Measurements from ENCODE around the gene TRMT61A. TPM values are rescaled to one million over a fixed set of nuclear protein-coding genes. Genes with fewer than 3 reads are reported as not detected.

The TRMT61A gene
- total RNA-seq, 1 donor from 2014 or later = 6.1 TPM

DNA sequence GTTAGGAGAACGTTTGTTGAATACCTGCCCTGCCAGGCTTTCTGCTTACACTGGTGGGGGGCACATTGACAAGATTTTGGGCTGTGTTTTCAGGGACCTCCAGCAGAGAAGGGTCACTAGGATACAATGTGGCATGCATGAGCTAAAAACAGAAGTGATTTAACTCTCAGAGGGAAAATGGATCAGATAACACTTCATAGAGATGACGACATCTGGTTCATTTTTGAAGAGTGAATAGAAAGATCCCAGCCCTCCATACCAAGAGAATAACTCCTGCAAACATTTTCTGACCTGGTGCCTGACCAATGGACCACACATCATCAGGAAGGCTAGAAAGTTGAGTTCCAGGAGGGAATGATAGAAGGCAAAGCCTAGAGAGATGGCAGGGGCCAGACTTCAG lies 40.0 kb upstream of the TRMT61A start:
- H3K4me1 Mint-ChIP-seq (ENCODE audit: unreplicated experiment) = peaks cover 22% of the 10 kb centered on the region
- H3K27ac Mint-ChIP-seq (ENCODE audit: unreplicated experiment) = no peak overlapping the region
- no peaks in the 10 kb centered on the region for H3K9me3 Mint-ChIP-seq (ENCODE audit: unreplicated experiment)
- no peak for DNase-seq (ENCODE audit: low spot score)
- TF ChIP-seq, protein P1, sequence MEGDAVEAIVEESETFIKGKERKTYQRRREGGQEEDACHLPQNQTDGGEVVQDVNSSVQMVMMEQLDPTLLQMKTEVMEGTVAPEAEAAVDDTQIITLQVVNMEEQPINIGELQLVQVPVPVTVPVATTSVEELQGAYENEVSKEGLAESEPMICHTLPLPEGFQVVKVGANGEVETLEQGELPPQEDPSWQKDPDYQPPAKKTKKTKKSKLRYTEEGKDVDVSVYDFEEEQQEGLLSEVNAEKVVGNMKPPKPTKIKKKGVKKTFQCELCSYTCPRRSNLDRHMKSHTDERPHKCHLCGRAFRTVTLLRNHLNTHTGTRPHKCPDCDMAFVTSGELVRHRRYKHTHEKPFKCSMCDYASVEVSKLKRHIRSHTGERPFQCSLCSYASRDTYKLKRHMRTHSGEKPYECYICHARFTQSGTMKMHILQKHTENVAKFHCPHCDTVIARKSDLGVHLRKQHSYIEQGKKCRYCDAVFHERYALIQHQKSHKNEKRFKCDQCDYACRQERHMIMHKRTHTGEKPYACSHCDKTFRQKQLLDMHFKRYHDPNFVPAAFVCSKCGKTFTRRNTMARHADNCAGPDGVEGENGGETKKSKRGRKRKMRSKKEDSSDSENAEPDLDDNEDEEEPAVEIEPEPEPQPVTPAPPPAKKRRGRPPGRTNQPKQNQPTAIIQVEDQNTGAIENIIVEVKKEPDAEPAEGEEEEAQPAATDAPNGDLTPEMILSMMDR (IDR thresholded peaks at IDR 0.05; ENCODE audit: unreplicated experiment) = no peak
- peaks cover 18% of the 10 kb centered on the region for H3K36me3 Mint-ChIP-seq (ENCODE audit: low read depth, unreplicated experiment)
- peak overlapping the region; percentile 54 for H3K4me3 Mint-ChIP-seq (ENCODE audit: unreplicated experiment)
- no peaks in the 10 kb centered on the region for H3K27me3 Mint-ChIP-seq (ENCODE audit: unreplicated experiment)

DNA sequence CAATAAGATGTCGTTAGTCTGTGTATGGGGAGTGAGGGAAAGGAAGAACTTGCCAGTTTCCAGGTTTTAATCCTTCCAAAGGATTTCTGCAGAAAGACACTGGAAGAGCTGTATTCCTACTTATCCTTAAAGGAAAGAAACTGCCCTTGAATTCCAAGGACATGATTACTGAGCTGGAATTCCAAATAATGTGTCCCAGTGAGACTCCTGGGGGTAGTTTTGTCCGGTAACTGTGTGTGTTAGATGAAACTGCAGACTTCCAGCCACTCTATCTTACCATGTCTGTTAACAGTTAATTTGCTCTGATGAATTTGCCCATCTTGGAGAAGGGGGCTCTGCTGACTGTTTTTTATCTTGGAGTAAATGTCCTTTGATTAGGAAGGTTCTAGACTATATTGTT lies 39.4 kb upstream of the TRMT61A start:
- no peak for DNase-seq (ENCODE audit: low spot score)
- Mint-ChIP-seq H3K36me3 (ENCODE audit: low read depth, unreplicated experiment) (peaks cover 18% of the 10 kb centered on the region), H3K4me1 (ENCODE audit: unreplicated experiment) (peaks cover 22% of the 10 kb centered on the region), H3K27me3 (ENCODE audit: unreplicated experiment) (no peaks in the 10 kb centered on the region), H3K4me3 (ENCODE audit: unreplicated experiment) (no peak overlapping the region), H3K9me3 (ENCODE audit: unreplicated experiment) (no peaks in the 10 kb centered on the region), H3K27ac (ENCODE audit: unreplicated experiment) (peak overlapping the region; percentile 62)
- TF ChIP-seq, protein P1 (IDR thresholded peaks at IDR 0.05; ENCODE audit: unreplicated experiment) = no peak

DNA sequence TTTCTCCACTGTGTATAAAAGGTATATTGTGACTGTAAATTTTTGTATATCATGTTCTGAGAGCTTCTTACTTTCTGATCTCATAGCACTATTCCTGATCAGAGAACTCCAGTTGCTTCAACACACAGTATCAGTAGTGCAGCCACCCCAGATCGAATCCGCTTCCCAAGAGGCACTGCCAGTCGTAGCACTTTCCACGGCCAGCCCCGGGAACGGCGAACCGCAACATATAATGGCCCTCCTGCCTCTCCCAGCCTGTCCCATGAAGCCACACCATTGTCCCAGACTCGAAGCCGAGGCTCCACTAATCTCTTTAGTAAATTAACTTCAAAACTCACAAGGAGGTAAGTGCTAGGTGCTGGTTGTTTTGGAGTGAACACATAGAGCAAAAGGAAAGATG lies 37.3 kb upstream of the TRMT61A start:
- no peak overlapping the region for H3K4me3 Mint-ChIP-seq (ENCODE audit: unreplicated experiment)
- H3K9me3 Mint-ChIP-seq (ENCODE audit: unreplicated experiment) = no peaks in the 10 kb centered on the region
- H3K36me3 Mint-ChIP-seq (ENCODE audit: low read depth, unreplicated experiment) = peaks cover 26% of the 10 kb centered on the region
- TF ChIP-seq, protein P1 (IDR thresholded peaks at IDR 0.05; ENCODE audit: unreplicated experiment) = no peak
- no peaks in the 10 kb centered on the region for H3K27me3 Mint-ChIP-seq (ENCODE audit: unreplicated experiment)
- H3K4me1 Mint-ChIP-seq (ENCODE audit: unreplicated experiment) = peaks cover 22% of the 10 kb centered on the region
- DNase-seq (ENCODE audit: low spot score) = no peak
- peak overlapping the region; percentile 58 for H3K27ac Mint-ChIP-seq (ENCODE audit: unreplicated experiment)

DNA sequence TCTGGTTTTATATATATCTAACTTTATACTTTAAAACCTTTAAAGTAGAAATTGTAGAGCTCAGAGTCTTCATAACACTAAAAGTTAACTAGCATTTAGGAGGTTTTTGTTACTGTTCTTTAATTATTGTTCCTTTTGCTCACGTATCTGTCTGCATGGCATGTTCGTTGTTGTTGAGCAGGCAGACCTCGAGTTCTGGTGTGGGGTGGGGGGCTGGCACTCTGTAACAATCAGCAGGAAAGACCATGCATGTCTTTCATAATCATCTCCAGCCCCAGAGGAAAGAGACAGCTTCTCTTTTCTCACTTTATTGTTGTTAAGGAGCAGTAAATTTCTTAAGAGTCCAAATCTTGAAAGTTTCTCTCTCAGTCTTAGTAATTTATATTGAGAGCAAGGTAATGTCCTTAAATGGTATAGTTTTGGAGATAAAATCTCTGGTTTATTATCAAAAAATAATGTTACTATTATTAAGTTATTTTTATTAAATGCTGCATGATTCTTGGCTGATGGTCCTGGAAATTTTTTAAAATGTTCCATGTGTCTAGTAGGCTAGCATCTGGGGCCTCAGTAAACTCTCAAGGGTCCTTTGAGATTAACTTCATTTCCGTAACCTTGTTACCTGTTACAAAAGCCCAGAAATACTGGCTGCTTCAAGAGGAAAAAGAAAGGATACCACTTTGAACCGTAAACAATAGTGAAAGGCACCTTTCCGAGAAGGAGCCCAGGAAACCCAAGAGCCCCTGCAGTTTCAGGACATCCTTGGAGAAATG lies 36.7 kb upstream of the TRMT61A start:
- Mint-ChIP-seq H3K4me3 (ENCODE audit: unreplicated experiment) (no peak overlapping the region), H3K4me1 (ENCODE audit: unreplicated experiment) (peaks cover 22% of the 10 kb centered on the region), H3K27ac (ENCODE audit: unreplicated experiment) (peak overlapping the region; percentile 89), H3K27me3 (ENCODE audit: unreplicated experiment) (no peaks in the 10 kb centered on the region), H3K36me3 (ENCODE audit: low read depth, unreplicated experiment) (peaks cover 26% of the 10 kb centered on the region), H3K9me3 (ENCODE audit: unreplicated experiment) (no peaks in the 10 kb centered on the region)
- DNase-seq (ENCODE audit: low spot score) = no peak
- TF ChIP-seq, protein P1 (IDR thresholded peaks at IDR 0.05; ENCODE audit: unreplicated experiment) = no peak

DNA sequence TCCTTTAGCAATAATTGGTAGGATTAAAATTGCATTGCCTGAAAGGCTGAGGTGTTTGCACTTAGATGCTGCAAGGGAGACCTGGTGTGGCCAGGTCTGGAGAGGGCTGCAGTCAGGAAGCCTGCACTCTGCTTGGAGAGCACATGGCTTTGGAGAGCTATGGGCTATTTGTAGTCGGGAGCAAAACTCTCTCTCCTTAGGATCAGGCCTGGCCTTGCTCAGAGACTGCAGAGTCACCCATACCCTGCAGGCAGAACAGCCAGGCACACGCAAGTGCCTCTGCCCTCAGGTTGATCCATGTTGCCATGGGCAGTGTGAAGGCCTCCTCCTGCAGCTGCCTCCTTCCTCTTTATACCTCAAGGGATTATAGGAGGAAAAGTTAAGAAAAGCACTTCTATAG lies 33.1 kb upstream of the TRMT61A start:
- H3K27ac Mint-ChIP-seq (ENCODE audit: unreplicated experiment) = no peak overlapping the region
- peaks cover 30% of the 10 kb centered on the region for H3K4me1 Mint-ChIP-seq (ENCODE audit: unreplicated experiment)
- no peaks in the 10 kb centered on the region for H3K9me3 Mint-ChIP-seq (ENCODE audit: unreplicated experiment)
- DNase-seq (ENCODE audit: low spot score) = no peak
- H3K4me3 Mint-ChIP-seq (ENCODE audit: unreplicated experiment) = no peak overlapping the region
- TF ChIP-seq, protein P1 (IDR thresholded peaks at IDR 0.05; ENCODE audit: unreplicated experiment) = no peak
- peaks cover 16% of the 10 kb centered on the region for H3K36me3 Mint-ChIP-seq (ENCODE audit: low read depth, unreplicated experiment)
- H3K27me3 Mint-ChIP-seq (ENCODE audit: unreplicated experiment) = no peaks in the 10 kb centered on the region
